SK-N-SH (cell line): Measurements from ENCODE around the gene PAPOLB. TPM values are rescaled to one million over a fixed set of nuclear protein-coding genes. Genes with fewer than 3 reads are reported as not detected.
A peak's percentile ranks its signal among the peaks of the same experiment; 100 is the strongest.

Source experiments
- CTCF ChIA-PET: fragments of 300-600, 350-600 bp; formaldehyde crosslinking; extraction: SDS; loops from one replicate; lab custom pipeline; 2021; lab: Yijun Ruan, JAX
- POLR2A ChIA-PET: fragments of 350-600 bp; sonication (Branson Sonifier 250); formaldehyde crosslinking; extraction: SDS; loops from one replicate; lab custom pipeline; 2020; ENCODE audit warnings: antibody characterized with exemption, inconsistent platforms; lab: Yijun Ruan, JAX
- DNase-seq: peaks from one replicate; pipeline ENCODE4 v3.0.0; 2012
- H2AFZ ChIP-seq: fragments of 200-600 bp; sonication (generic); 2 replicates; pipeline ENCODE4 v1.8.1; 2016; ENCODE audit warnings: antibody characterized with exemption, mild to moderate bottlenecking, low read depth
- H3F3A ChIP-seq: fragments of 200-600 bp; sonication (generic); replicated peaks from 2 replicates; pipeline ENCODE3; 2016; ENCODE audit warnings: antibody characterized with exemption, mild to moderate bottlenecking; ENCODE audit not compliant: insufficient read depth
- H3K27ac ChIP-seq, 2 experiments: fragments of 200-500 bp in 1 of 2; fragments of 200-600 bp in 1 of 2; sonication (Bioruptor generic) in 1 of 2; sonication (generic), shearing (Covaris generic) in 1 of 2; 2 replicates each; pipeline versions ENCODE4 v1.5.1 to v1.6.1; 2014 to 2016; ENCODE audit warnings: low read depth in 2 of 2, inconsistent platforms in 1 of 2, low read length in 1 of 2, mild to moderate bottlenecking in 1 of 2, mixed read lengths in 1 of 2
- H3K27me3 ChIP-seq: fragments of 200-600 bp; sonication (generic), shearing (Covaris generic); 2 replicates; pipeline ENCODE4 v1.6.1; 2016; ENCODE audit warnings: mixed run types; ENCODE audit not compliant: insufficient read depth
- H3K36me3 ChIP-seq, 2 experiments: fragments of 200-500 bp in 1 of 2; fragments of 200-600 bp in 1 of 2; sonication (Bioruptor generic) in 1 of 2; sonication (generic) in 1 of 2; replicated peaks in 1 of 2; 2 replicates each; pipeline versions ENCODE3 to v1.5.1; 2014 to 2016; ENCODE audit warnings: low read length in 1 of 2, mild to moderate bottlenecking in 1 of 2; ENCODE audit not compliant: insufficient read depth in 2 of 2, control insufficient read depth in 1 of 2
- H3K4me1 ChIP-seq, 2 experiments: fragments of 200-500 bp in 1 of 2; fragments of 200-600 bp in 1 of 2; sonication (Bioruptor generic) in 1 of 2; sonication (generic), shearing (Covaris generic) in 1 of 2; 2 replicates each; pipeline versions ENCODE4 v1.5.1 to v1.6.1; 2014 to 2016; ENCODE audit warnings: low read depth in 1 of 2, low read length in 1 of 2, mixed run types in 1 of 2; ENCODE audit not compliant: insufficient read depth in 2 of 2, control insufficient read depth in 1 of 2
- H3K4me2 ChIP-seq: fragments of 200-600 bp; sonication (generic), shearing (Covaris generic); 2 replicates; pipeline ENCODE4 v1.6.1; 2017; ENCODE audit warnings: mixed run types
- H3K4me3 ChIP-seq, 2 experiments: fragments of 200-500 bp in 1 of 2; fragments of 200-600 bp in 1 of 2; sonication (Bioruptor generic) in 1 of 2; sonication (generic), shearing (Covaris generic) in 1 of 2; 2 replicates each; pipeline versions ENCODE4 v1.5.1 to v1.8.1; 2014 to 2016; ENCODE audit warnings: low read depth in 2 of 2, inconsistent platforms in 1 of 2, low read length in 1 of 2, mild to moderate bottlenecking in 1 of 2, mixed read lengths in 1 of 2, moderate library complexity in 1 of 2
- H3K79me2 ChIP-seq: fragments of 200-600 bp; sonication (generic); 2 replicates; pipeline ENCODE4 v1.8.1; 2017; ENCODE audit warnings: mild to moderate bottlenecking; ENCODE audit not compliant: insufficient read depth
- H3K9ac ChIP-seq: fragments of 200-600 bp; sonication (generic); 2 replicates; pipeline ENCODE4 v1.6.1; 2017; ENCODE audit warnings: mixed run types
- H3K9me2 ChIP-seq: fragments of 200-600 bp; sonication (generic); 2 replicates; pipeline ENCODE4 v1.6.1; 2017; ENCODE audit warnings: mixed run types
- H3K9me3 ChIP-seq: fragments of 200-600 bp; sonication (generic); 2 replicates; pipeline ENCODE4 v1.6.1; 2017; ENCODE audit warnings: mixed run types, mild to moderate bottlenecking, moderate library complexity
- H4K20me1 ChIP-seq: fragments of 200-600 bp; sonication (generic); 2 replicates; pipeline ENCODE4 v1.6.1; 2017; ENCODE audit warnings: mild to moderate bottlenecking, mixed run types; ENCODE audit not compliant: insufficient read depth
- EP300 ChIP-seq, 2 experiments: IDR thresholded peaks; 2 replicates each; pipeline versions ENCODE4 v1.4.0 to v1.6.1; 2012; ENCODE audit warnings: borderline replicate concordance in 1 of 2, low read depth in 1 of 2, low read length in 1 of 2
- FOXJ3 ChIP-seq: sonication (generic); formaldehyde crosslinking; IDR thresholded peaks from 2 replicates; pipeline ENCODE4 v1.5.1; 2020; ENCODE audit warnings: mild to moderate bottlenecking, missing genetic modification reagents
- JUND ChIP-seq: IDR thresholded peaks from 2 replicates; pipeline ENCODE4 v1.4.0; 2012
- MAX ChIP-seq: IDR thresholded peaks from 2 replicates; pipeline ENCODE4 v1.4.0; 2012; ENCODE audit warnings: low read depth
- MXI1 ChIP-seq: IDR thresholded peaks from 2 replicates; pipeline ENCODE4 v1.6.1; 2012; ENCODE audit warnings: mild to moderate bottlenecking, low read depth, low read length, improper control_type of control experiment
- NRF1 ChIP-seq: IDR thresholded peaks from 2 replicates; pipeline ENCODE4 v1.6.1; 2012; ENCODE audit warnings: low read depth, mild to moderate bottlenecking, low read length
- REST ChIP-seq: IDR thresholded peaks from 2 replicates; pipeline ENCODE4 v1.6.1; 2012; ENCODE audit warnings: mild to moderate bottlenecking, low read depth, low read length, moderate library complexity
- RFX5 ChIP-seq: IDR thresholded peaks from 2 replicates; pipeline ENCODE4 v1.6.1; 2012; ENCODE audit warnings: mild to moderate bottlenecking, improper control_type of control experiment, low read length
- RXRA ChIP-seq: IDR thresholded peaks from 2 replicates; pipeline ENCODE4 v1.4.0; 2012; ENCODE audit warnings: low read depth, mild to moderate bottlenecking, borderline replicate concordance
- SIN3A ChIP-seq: IDR thresholded peaks from 2 replicates; pipeline ENCODE4 v1.6.1; 2012; ENCODE audit warnings: low read depth, mild to moderate bottlenecking, low read length, moderate library complexity, borderline replicate concordance
- USF2 ChIP-seq: fragments of 150-350 bp; IDR thresholded peaks from 2 replicates; pipeline ENCODE4 v1.6.1; 2017; ENCODE audit warnings: antibody characterized with exemption, low read length, low read depth, borderline replicate concordance
- WGBS: methylation state at CpG from one replicate; pipeline ENCODE4 v1.1.6; 2017; ENCODE audit warnings: low lambda C conversion rate; 5-methylcytosine and 5-hydroxymethylcytosine counted together
- polyA plus RNA-seq, 3 experiments: library from polyadenylated mRNA; depleted of rRNA; stranded (reverse); fragments of >200 nt; gene quantifications; 2 replicates each; pipeline ENCODE4 v1.2.3, GENCODE V29; 2012

Gene PAPOLB
- polyA plus RNA-seq, 1 of the 3 experiments (the other 2 are of a cell fraction): not detected

GRCh38 chr7:4837803-4838625, 23.8 kb downstream of the PAPOLB start:
- ChIA-PET POLR2A (no interaction called here), CTCF (interaction anchor here (0.9 to 13.1 kb wide), 5 partner anchors 6 to 45 kb away, joined by 3 to 198 read pairs (median 13); partner anchors contain the start of gene RADIL)
- H3K4me1 ChIP-seq: peaks cover 0 to 32% of the 10 kb centered on the region in 2 experiments; a peak in 1 of 4 replicates
- H3K27me3 ChIP-seq: no peaks in the 10 kb centered on the region
- no peak overlapping the region for H2AFZ ChIP-seq
- H3K36me3 ChIP-seq: no peaks in the 10 kb centered on the region
- TF ChIP-seq MAX: no peak
- DNase-seq: peak; percentile 77
- no peaks in the 10 kb centered on the region for H3K79me2 ChIP-seq
- H3K27ac ChIP-seq: peak overlapping the region in 1 of 2 experiments; percentile 12; a peak in 1 of 4 replicates
- 98% methylated on average over 21 of the region's 30 CpGs for WGBS
- H3K9me2 ChIP-seq: no peaks in the 10 kb centered on the region
- H4K20me1 ChIP-seq: no peaks in the 10 kb centered on the region
- H3K9me3 ChIP-seq: no peaks in the 10 kb centered on the region
- H3K9ac ChIP-seq: no peak overlapping the region
- no peaks in the 10 kb centered on the region for H3F3A ChIP-seq
- H3K4me3 ChIP-seq: no peak overlapping the region
- no peak overlapping the region for H3K4me2 ChIP-seq

- Histone ChIP-seq H3K79me2 (no peaks in the 10 kb centered on the region), H3K27me3 (no peaks in the 10 kb centered on the region), H3K4me3 (no peak overlapping the region), H3K4me2 (no peak overlapping the region), H3K9ac (no peak overlapping the region), H2AFZ (no peak overlapping the region), H3K36me3 (no peaks in the 10 kb centered on the region), H3K27ac (peak overlapping the region in 1 of 2 experiments; percentile 8; a peak in 1 of 4 replicates), H4K20me1 (no peaks in the 10 kb centered on the region), H3K4me1 (peaks cover 0 to 32% of the 10 kb centered on the region in 2 experiments; a peak in 1 of 4 replicates), H3F3A (no peaks in the 10 kb centered on the region), H3K9me2 (no peaks in the 10 kb centered on the region), H3K9me3 (no peaks in the 10 kb centered on the region)
- TF ChIP-seq NRF1 (no peak), RXRA (no peak), MXI1 (peak; percentile 6; the same call in 1 of the 2 replicates)
- peak; percentile 89 for DNase-seq
- ChIA-PET CTCF (interaction anchor here (0.9 to 8.9 kb wide), 7 partner anchors 8 to 46 kb away, joined by 3 to 235 read pairs (median 9); partner anchors contain the start of gene RADIL), POLR2A (no interaction called here)
- 78% methylated on average over 17 of the region's 22 CpGs for WGBS
Measured at GRCh38 chr7:4837041-4837802, 24.6 kb downstream of the PAPOLB start.

- Histone ChIP-seq H3F3A (no peaks in the 10 kb centered on the region), H3K27me3 (no peaks in the 10 kb centered on the region), H3K4me3 (no peak overlapping the region), H3K9me3 (no peaks in the 10 kb centered on the region), H2AFZ (no peak overlapping the region), H3K79me2 (no peaks in the 10 kb centered on the region), H3K9ac (no peak overlapping the region), H3K36me3 (no peaks in the 10 kb centered on the region), H3K4me2 (no peak overlapping the region), H4K20me1 (no peaks in the 10 kb centered on the region), H3K9me2 (no peaks in the 10 kb centered on the region), H3K27ac (no peak overlapping the region; a peak in 1 of 4 replicates), H3K4me1 (peaks cover 0 to 34% of the 10 kb centered on the region in 2 experiments; a peak in 1 of 4 replicates)
- ChIA-PET POLR2A (no interaction called here), CTCF (interaction anchor here (1.9 to 8.9 kb wide), 3 partner anchors 9 to 47 kb away, joined by 7 to 235 read pairs (median 9); partner anchors contain the start of gene RADIL)
- no peak for DNase-seq
- WGBS: 96% methylated on average over 18 of the region's 30 CpGs
- TF ChIP-seq FOXJ3 (CRISPR knock-in tag) (no peak), SIN3A (no peak), EP300 (IDR thresholded peaks at IDR 0.05; ENCODE audit: borderline replicate concordance in 1 of 2, low read depth in 1 of 2, low read length in 1 of 2) (no peak), REST (no peak), RFX5 (no peak), USF2 (no peak), JUND (no peak)
Measured at GRCh38 chr7:4836206-4836661, 25.6 kb downstream of the PAPOLB start.
